Effector memory CD4-positive, alpha-beta T cell (primary cell): Measurements from ENCODE around the gene TIMM23.
"Not testable (repeated sequence)": the region's sequence is repeated elsewhere in the genome, so short reads cannot be mapped to it uniquely, and the experiment has no call there.

ENCODE experiments used
- DNase-seq, 3 donors: peaks; one replicate each; pipeline ENCODE4 v3.0.0-alpha.2; 2020
- H3K27ac ChIP-seq: 2 replicates; pipeline ENCODE4 v1.7.0; 2013; ENCODE audit warnings: mild to moderate bottlenecking, low read length, moderate library complexity; ENCODE audit not compliant: insufficient read depth, poor library complexity, severe bottlenecking
- H3K27me3 ChIP-seq: replicated peaks from 2 replicates; pipeline ENCODE4 v1.7.0; 2013; ENCODE audit warnings: mild to moderate bottlenecking, low read length; ENCODE audit not compliant: insufficient read depth, control insufficient read depth, poor library complexity, severe bottlenecking
- H3K36me3 ChIP-seq: 2 replicates; pipeline ENCODE4 v1.7.0; 2013; ENCODE audit warnings: mild to moderate bottlenecking, low read length, moderate library complexity; ENCODE audit not compliant: control insufficient read depth, insufficient read depth
- H3K4me1 ChIP-seq: 2 replicates; pipeline ENCODE4 v1.7.0; 2013; ENCODE audit warnings: low read length, mild to moderate bottlenecking; ENCODE audit not compliant: control insufficient read depth, insufficient read depth, poor library complexity, severe bottlenecking
- H3K4me3 ChIP-seq: 2 replicates; pipeline ENCODE4 v1.7.0; 2013; ENCODE audit warnings: low read length, low read depth, mild to moderate bottlenecking; ENCODE audit not compliant: insufficient read depth, poor library complexity, severe bottlenecking
- H3K9me3 ChIP-seq: 2 replicates; pipeline ENCODE4 v1.7.0; 2013; ENCODE audit warnings: mild to moderate bottlenecking, low read length, moderate library complexity; ENCODE audit not compliant: control insufficient read depth

Gene TIMM23

GRCh38 chr10:46031648-46032532 lies 59.6 kb downstream of the TIMM23 start:
- no peak overlapping the region for H3K4me3 ChIP-seq
- H3K27me3 ChIP-seq, result no peaks in the 10 kb centered on the region
- H3K9me3 ChIP-seq, result no peaks in the 10 kb centered on the region
- H3K4me1 ChIP-seq, result peaks cover 22% of the 10 kb centered on the region
- no peak overlapping the region for H3K27ac ChIP-seq
- H3K36me3 ChIP-seq, result no peaks in the 10 kb centered on the region
- DNase-seq, result no peak

GRCh38 chr10:46033602-46034011 lies 61.3 kb downstream of the TIMM23 start:
- Histone ChIP-seq H3K4me3 (no peak overlapping the region), H3K27me3 (no peaks in the 10 kb centered on the region), H3K4me1 (peaks cover 19% of the 10 kb centered on the region), H3K9me3 (no peaks in the 10 kb centered on the region), H3K36me3 (no peaks in the 10 kb centered on the region), H3K27ac (no peak overlapping the region)
- no peak for DNase-seq

GRCh38 chr10:46035923-46036849 lies 63.9 kb downstream of the TIMM23 start:
- H3K27me3 ChIP-seq, result no peaks in the 10 kb centered on the region
- H3K4me3 ChIP-seq, result no peak overlapping the region
- no peak overlapping the region for H3K27ac ChIP-seq
- no peaks in the 10 kb centered on the region for H3K36me3 ChIP-seq
- no peaks in the 10 kb centered on the region for H3K9me3 ChIP-seq
- no peaks in the 10 kb centered on the region for H3K4me1 ChIP-seq
- no peak for DNase-seq

GRCh38 chr10:46037107-46037825 lies 65.0 kb downstream of the TIMM23 start:
- Histone ChIP-seq H3K27me3 (no peaks in the 10 kb centered on the region), H3K4me3 (no peak overlapping the region), H3K36me3 (no peaks in the 10 kb centered on the region)

GRCh38 chr10:46040004-46040403 lies 67.7 kb downstream of the TIMM23 start:
- Histone ChIP-seq H3K4me3 (no peak overlapping the region), H3K36me3 (no peaks in the 10 kb centered on the region), H3K27me3 (no peaks in the 10 kb centered on the region), H3K4me1 (no peaks in the 10 kb centered on the region), H3K9me3 (no peaks in the 10 kb centered on the region), H3K27ac (no peak overlapping the region)
- DNase-seq, result no peak

More at GRCh38 chr10:46037107-46037825, 65.0 kb downstream of the TIMM23 start:
- Histone ChIP-seq H3K9me3 (no peaks in the 10 kb centered on the region), H3K4me1 (no peaks in the 10 kb centered on the region), H3K27ac (no peak overlapping the region)
- DNase-seq, result no peak

GRCh38 chr10:46042527-46042926 lies 70.2 kb downstream of the TIMM23 start:
- no peak overlapping the region for H3K4me3 ChIP-seq
- no peak overlapping the region for H3K27ac ChIP-seq
- H3K27me3 ChIP-seq, result no peaks in the 10 kb centered on the region
- no peaks in the 10 kb centered on the region for H3K36me3 ChIP-seq
- DNase-seq, result no peak
- no peaks in the 10 kb centered on the region for H3K4me1 ChIP-seq
- H3K9me3 ChIP-seq, result no peaks in the 10 kb centered on the region

- Histone ChIP-seq H3K4me1 (no peaks in the 10 kb centered on the region), H3K9me3 (no peaks in the 10 kb centered on the region), H3K27me3 (no peaks in the 10 kb centered on the region), H3K27ac (no peak within 1 kb of the TSS), H3K36me3 (no peaks in the 10 kb centered on the region), H3K4me3 (no peak within 1 kb of the TSS)
- DNase-seq, result no peak
Measured at GRCh38 chr10:46046261-46046660, 74.0 kb downstream of the TIMM23 start, which contains the start of gene MSMB. TSS of gene MSMB (minus strand) at chr10:46046269. CDS start at chr10:46046237, 32 bp downstream.

- no peak for DNase-seq
- Histone ChIP-seq H3K27ac (no peak overlapping the region), H3K36me3 (no peaks in the 10 kb centered on the region), H3K27me3 (no peaks in the 10 kb centered on the region), H3K9me3 (no peaks in the 10 kb centered on the region), H3K4me3 (no peak overlapping the region), H3K4me1 (no peaks in the 10 kb centered on the region)
Measured at GRCh38 chr10:46048152-46048551, 75.9 kb downstream of the TIMM23 start.

GRCh38 chr10:46049497-46049831 lies 77.2 kb downstream of the TIMM23 start:
- not testable (repeated sequence) for H3K27me3 ChIP-seq, H3K27ac ChIP-seq, H3K4me1 ChIP-seq, H3K36me3 ChIP-seq, H3K4me3 ChIP-seq, DNase-seq, H3K9me3 ChIP-seq
